ENCODE results near the gene BLVRA. TPM values are rescaled to one million over a fixed set of nuclear protein-coding genes. Genes with fewer than 3 reads are reported as not detected.
"Not testable (repeated sequence)": the region's sequence is repeated elsewhere in the genome, so short reads cannot be mapped to it uniquely, and the experiment has no call there.

Gene BLVRA
- polyA plus RNA-seq, 2 of the 4 experiments (the other 2 are of a cell fraction), result 68.5 to 85.4 TPM

DNA sequence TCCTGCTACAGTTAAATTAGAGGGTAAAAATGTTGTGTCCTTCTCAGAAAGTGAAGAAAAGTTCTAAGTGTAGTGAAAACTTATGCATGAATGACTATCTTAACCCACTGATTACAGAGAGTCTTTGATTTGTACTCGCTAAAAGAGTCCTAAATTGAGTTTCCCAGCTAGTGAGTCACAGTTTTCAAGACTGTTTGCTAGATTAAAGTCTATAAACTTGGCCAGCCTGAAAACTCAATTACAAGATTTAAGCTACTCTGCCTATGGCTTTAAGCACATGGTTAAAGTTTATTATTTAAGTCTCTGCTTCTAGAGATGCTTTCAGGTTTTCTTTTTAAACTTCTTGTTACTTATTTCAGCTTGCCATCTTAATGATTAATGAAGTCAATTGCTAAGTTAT is 66.5 kb downstream of the BLVRA start:
- DNase-seq (ENCODE audit: low read depth in 1 of 2, low spot score in 1 of 2), result no peak
- FAIRE-seq, result no peak
- TF ChIP-seq, protein P1, sequence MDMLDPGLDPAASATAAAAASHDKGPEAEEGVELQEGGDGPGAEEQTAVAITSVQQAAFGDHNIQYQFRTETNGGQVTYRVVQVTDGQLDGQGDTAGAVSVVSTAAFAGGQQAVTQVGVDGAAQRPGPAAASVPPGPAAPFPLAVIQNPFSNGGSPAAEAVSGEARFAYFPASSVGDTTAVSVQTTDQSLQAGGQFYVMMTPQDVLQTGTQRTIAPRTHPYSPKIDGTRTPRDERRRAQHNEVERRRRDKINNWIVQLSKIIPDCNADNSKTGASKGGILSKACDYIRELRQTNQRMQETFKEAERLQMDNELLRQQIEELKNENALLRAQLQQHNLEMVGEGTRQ (IDR thresholded peaks at IDR 0.05), result no peak
- TF ChIP-seq POLR2AphosphoS2 (conservative IDR thresholded peaks at IDR 0.05; ENCODE audit: low read length), result no peak
- no peak for TF ChIP-seq CHD4 (IDR thresholded peaks at IDR 0.05; ENCODE audit: borderline replicate concordance)
- no peak for TF ChIP-seq SMC3 (IDR thresholded peaks at IDR 0.05)
- no peak for TF ChIP-seq RARB (CRISPR knock-in tag; IDR thresholded peaks at IDR 0.05)
- TF ChIP-seq MYC (IDR thresholded peaks at IDR 0.05; ENCODE audit: borderline replicate concordance, low read length), result no peak
- TF ChIP-seq ZC3H11A (IDR thresholded peaks at IDR 0.05), result no peak
- no peak for TF ChIP-seq FOXS1 (CRISPR knock-in tag; IDR thresholded peaks at IDR 0.05)
- no peak for TF ChIP-seq HOXB13 (CRISPR knock-in tag; IDR thresholded peaks at IDR 0.05; ENCODE audit: low read depth)
- TF ChIP-seq, protein P2, sequence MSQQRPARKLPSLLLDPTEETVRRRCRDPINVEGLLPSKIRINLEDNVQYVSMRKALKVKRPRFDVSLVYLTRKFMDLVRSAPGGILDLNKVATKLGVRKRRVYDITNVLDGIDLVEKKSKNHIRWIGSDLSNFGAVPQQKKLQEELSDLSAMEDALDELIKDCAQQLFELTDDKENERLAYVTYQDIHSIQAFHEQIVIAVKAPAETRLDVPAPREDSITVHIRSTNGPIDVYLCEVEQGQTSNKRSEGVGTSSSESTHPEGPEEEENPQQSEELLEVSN (IDR thresholded peaks at IDR 0.05; ENCODE audit: borderline replicate concordance, low read depth), result no peak
- no peak for TF ChIP-seq EP300 (IDR thresholded peaks at IDR 0.05)
- no peak for ATAC-seq
- no peaks in the 10 kb centered on the region for H3K9me3 ChIP-seq
- H3K4me2 ChIP-seq, result no peak overlapping the region
- CTCF ChIA-PET, result interaction anchor here (0.7 to 7.5 kb wide), 3 partner anchors 13 to 95 kb away, joined by 3 to 86 read pairs (median 8); partner anchors contain the start of gene COA1
- POLR2A ChIA-PET, result no interaction called here
- 56% methylated on average over 1 of the region's 1 CpG for WGBS (ENCODE audit: missing lambda C conversion rate)
- H3K4me1 ChIP-seq, result no peaks in the 10 kb centered on the region
- no peak overlapping the region for H3K4me3 ChIP-seq
- H3K27ac ChIP-seq, result no peak overlapping the region

DNA sequence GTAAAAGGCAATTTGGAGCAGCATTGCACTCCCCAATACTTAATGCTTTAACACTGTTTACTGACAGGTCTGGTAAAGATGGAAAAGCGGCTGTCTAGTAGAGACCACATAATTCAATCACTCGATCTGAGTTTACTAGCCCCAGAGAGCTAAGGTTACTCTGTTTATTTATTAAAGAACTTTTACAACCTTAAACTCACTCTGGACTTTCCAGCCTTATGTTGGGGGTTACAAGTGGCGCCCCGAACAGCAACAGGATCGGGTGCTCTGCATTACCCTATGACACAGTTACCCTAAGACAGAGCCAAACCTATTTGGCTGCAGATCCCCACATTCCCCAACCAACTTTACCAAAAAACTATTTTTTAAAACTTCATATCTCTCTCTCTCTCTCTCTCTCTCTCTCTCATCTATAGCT is 66.9 kb downstream of the BLVRA start:
- 54% methylated on average over 5 of the region's 5 CpGs for WGBS (ENCODE audit: missing lambda C conversion rate)
- ATAC-seq, result no peak
- CTCF ChIA-PET, result interaction anchor here (2.6 to 7.5 kb wide), 2 partner anchors 12 to 95 kb away, joined by 8 to 86 read pairs; partner anchors contain the start of gene COA1
- TF ChIP-seq KDM5A (IDR thresholded peaks at IDR 0.05), result no peak
- no peak for TF ChIP-seq ZSCAN20 (CRISPR knock-in tag; IDR thresholded peaks at IDR 0.05)
- no peak for TF ChIP-seq HOXB13 (CRISPR knock-in tag; IDR thresholded peaks at IDR 0.05; ENCODE audit: low read depth)
- TF ChIP-seq ZNF302 (CRISPR knock-in tag; IDR thresholded peaks at IDR 0.05), result no peak
- TF ChIP-seq SMC3 (IDR thresholded peaks at IDR 0.05), result no peak
- TF ChIP-seq CBX2 (IDR thresholded peaks at IDR 0.05; ENCODE audit: borderline replicate concordance, low read depth), result no peak
- TF ChIP-seq ESRRA (IDR thresholded peaks at IDR 0.05; ENCODE audit: borderline replicate concordance, low read length), result no peak
- TF ChIP-seq, protein P3, sequence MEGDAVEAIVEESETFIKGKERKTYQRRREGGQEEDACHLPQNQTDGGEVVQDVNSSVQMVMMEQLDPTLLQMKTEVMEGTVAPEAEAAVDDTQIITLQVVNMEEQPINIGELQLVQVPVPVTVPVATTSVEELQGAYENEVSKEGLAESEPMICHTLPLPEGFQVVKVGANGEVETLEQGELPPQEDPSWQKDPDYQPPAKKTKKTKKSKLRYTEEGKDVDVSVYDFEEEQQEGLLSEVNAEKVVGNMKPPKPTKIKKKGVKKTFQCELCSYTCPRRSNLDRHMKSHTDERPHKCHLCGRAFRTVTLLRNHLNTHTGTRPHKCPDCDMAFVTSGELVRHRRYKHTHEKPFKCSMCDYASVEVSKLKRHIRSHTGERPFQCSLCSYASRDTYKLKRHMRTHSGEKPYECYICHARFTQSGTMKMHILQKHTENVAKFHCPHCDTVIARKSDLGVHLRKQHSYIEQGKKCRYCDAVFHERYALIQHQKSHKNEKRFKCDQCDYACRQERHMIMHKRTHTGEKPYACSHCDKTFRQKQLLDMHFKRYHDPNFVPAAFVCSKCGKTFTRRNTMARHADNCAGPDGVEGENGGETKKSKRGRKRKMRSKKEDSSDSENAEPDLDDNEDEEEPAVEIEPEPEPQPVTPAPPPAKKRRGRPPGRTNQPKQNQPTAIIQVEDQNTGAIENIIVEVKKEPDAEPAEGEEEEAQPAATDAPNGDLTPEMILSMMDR (IDR thresholded peaks at IDR 0.05), result no peak
- no peak for TF ChIP-seq POLR2A (IDR thresholded peaks at IDR 0.05; ENCODE audit: low read length)
- TF ChIP-seq, protein P4, sequence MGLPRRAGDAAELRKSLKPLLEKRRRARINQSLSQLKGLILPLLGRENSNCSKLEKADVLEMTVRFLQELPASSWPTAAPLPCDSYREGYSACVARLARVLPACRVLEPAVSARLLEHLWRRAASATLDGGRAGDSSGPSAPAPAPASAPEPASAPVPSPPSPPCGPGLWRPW (IDR thresholded peaks at IDR 0.05), result no peak
- no peak for TF ChIP-seq EP300 (IDR thresholded peaks at IDR 0.05)
- TF ChIP-seq GATA3 (IDR thresholded peaks at IDR 0.05; ENCODE audit: borderline replicate concordance), result no peak
- TF ChIP-seq MAZ (IDR thresholded peaks at IDR 0.05; ENCODE audit: borderline replicate concordance, low read depth, low read length), result no peak
- TF ChIP-seq FOSB (CRISPR knock-in tag; IDR thresholded peaks at IDR 0.05), result no peak
- TF ChIP-seq POLR2AphosphoS2 (conservative IDR thresholded peaks at IDR 0.05; ENCODE audit: low read length), result no peak
- POLR2A ChIA-PET, result no interaction called here
- Histone ChIP-seq H3K4me3 (no peak overlapping the region), H3K4me2 (no peak overlapping the region), H3K9me3 (no peaks in the 10 kb centered on the region), H3K4me1 (no peaks in the 10 kb centered on the region), H3K27ac (no peak overlapping the region)
- no peak for DNase-seq (ENCODE audit: low read depth in 1 of 2, low spot score in 1 of 2)
- FAIRE-seq, result no peak

DNA sequence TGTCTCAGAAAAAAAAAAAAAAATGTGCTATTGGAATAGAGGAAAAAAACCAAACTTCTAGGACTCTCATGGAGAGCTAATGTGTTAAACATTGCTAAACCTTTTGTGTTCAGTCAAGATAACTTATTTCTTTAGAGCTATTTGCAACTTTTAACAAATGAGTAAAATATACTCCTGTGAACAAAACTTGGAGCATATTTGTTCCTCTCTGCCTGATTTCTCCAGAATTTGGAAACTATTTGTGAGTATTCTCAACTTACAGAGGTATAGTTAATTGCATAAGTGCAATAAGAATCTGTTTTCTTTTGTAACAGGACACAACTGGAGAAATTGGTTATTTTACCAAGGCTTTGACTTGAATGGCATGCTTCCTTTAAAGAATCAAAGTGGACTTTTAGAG is 72.4 kb downstream of the BLVRA start:
- FAIRE-seq; POLR2A ChIA-PET; H3K4me2 ChIP-seq; DNase-seq (ENCODE audit: low read depth in 1 of 2, low spot score in 1 of 2); H3K27ac ChIP-seq; H3K4me1 ChIP-seq; ATAC-seq; H3K4me3 ChIP-seq; H3K9me3 ChIP-seq: not testable (repeated sequence)
- CTCF ChIA-PET, result interaction anchor here (0.7 to 7.5 kb wide), 4 partner anchors 7 to 249 kb away, joined by 3 to 86 read pairs (median 4); no protein-coding TSS in a partner anchor
